ENCODE data around the gene RAB3C.

The RAB3C gene

DNA sequence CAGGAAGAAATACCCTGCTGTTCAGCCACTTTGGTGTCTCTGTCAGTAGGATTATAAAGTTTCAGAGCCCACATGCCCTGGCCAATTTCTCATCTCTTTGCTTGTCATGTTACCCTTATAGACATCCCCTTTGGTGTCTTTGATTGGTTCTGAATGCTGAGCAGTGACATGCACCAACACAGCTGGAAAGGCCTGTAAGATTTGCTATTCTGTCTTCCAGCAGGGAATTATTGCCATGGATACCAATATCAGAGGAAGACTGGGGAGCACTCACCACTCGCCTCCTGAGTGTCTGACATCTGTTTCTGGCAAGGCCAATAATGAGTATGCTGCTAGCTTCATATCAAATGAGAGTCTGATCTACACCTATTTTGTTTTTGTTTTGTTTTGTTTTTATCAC, 34.4 kb downstream of the RAB3C start (continued):
- TF ChIP-seq ZC3H10 (CRISPR knock-in tag; IDR thresholded peaks at IDR 0.05) (no peak), ARNTL (CRISPR knock-in tag; IDR thresholded peaks at IDR 0.05; ENCODE audit: borderline replicate concordance, low read depth) (no peak), PPARA (CRISPR knock-in tag; IDR thresholded peaks at IDR 0.05; ENCODE audit: borderline replicate concordance) (no peak)
- TF ChIP-seq, protein P1, sequence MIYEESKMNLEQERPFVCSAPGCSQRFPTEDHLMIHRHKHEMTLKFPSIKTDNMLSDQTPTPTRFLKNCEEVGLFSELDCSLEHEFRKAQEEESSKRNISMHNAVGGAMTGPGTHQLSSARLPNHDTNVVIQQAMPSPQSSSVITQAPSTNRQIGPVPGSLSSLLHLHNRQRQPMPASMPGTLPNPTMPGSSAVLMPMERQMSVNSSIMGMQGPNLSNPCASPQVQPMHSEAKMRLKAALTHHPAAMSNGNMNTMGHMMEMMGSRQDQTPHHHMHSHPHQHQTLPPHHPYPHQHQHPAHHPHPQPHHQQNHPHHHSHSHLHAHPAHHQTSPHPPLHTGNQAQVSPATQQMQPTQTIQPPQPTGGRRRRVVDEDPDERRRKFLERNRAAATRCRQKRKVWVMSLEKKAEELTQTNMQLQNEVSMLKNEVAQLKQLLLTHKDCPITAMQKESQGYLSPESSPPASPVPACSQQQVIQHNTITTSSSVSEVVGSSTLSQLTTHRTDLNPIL (CRISPR knock-in tag; IDR thresholded peaks at IDR 0.05; ENCODE audit: low read depth), result no peak

DNA sequence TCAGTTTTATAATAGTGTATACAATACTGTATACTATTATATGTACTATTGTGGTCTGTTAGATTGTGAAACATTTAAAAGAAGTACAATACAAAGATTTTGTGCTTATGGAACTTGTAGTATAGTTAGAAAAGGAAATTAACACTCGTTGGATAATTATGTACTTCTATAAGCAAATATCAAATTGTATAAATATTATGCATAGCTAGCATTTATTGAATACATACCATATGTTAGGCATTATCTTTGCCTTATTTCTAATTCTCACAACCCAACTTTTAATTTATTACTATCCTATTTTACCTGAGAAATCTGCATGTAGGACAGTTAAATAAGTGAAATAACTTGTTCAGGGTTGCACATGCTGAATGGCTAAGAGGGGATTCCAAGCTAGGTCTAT, 37.5 kb downstream of the RAB3C start:
- ATAC-seq, result no peak
- TF ChIP-seq ZNF70 (CRISPR knock-in tag; IDR thresholded peaks at IDR 0.05), result no peak

DNA sequence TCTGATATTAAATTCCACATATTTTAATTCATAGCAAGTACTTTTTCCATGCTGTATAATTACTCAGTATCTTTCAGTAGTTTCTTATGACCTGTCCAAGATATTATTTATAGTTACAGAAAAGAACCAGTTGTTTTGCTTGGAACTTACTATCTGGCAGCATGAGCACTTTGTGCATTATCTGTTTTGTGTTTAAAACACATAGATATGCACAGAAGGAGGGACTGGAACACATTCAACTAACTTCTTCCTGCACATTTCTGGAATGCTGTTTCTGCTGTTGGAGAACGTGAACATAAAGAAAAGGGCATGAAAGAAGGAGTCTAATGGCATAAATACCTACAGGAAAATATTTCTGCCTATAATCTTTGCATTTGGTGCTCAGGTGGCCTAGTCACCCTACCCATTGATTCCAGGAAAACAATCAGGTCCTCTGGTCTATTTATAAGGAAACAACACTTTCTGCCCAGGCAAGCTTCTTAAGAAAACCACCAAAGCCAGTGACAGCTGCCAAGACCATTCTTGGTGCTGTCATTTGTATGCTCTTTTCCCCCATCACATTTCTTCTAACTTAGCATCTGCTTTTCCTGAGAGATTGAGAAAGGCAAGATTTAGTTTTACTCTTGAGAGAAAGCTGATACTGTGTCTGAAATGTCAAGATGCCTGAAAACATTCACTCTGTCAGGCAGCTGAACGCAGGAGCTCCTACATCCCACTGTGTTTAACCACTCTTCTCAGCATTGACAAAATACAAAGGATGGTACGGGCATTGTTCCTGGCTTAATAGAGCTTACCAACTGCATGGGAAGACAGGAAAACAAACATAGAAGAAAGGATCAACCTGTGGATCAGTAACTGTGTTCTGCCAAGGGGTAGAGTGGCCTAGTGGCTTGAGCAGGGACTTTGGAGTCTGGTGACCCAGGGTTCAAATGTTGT, 40.3 kb downstream of the RAB3C start:
- no peak for ATAC-seq
- no peak for TF ChIP-seq ZC3H10 (CRISPR knock-in tag; IDR thresholded peaks at IDR 0.05)
- TF ChIP-seq ISL1 (CRISPR knock-in tag; IDR thresholded peaks at IDR 0.05), result peak; percentile 83
- TF ChIP-seq ZNF565 (CRISPR knock-in tag; conservative IDR thresholded peaks at IDR 0.05; ENCODE audit: low read depth), result no peak
- no peak for TF ChIP-seq ZNF70 (CRISPR knock-in tag; IDR thresholded peaks at IDR 0.05)
- no peak for TF ChIP-seq TCF4 (CRISPR knock-in tag; IDR thresholded peaks at IDR 0.05; ENCODE audit: borderline replicate concordance)
- TF ChIP-seq ZNF8 (CRISPR knock-in tag; IDR thresholded peaks at IDR 0.05), result no peak
- TF ChIP-seq OSR1 (CRISPR knock-in tag; IDR thresholded peaks at IDR 0.05), result no peak
- TF ChIP-seq SNAI2 (CRISPR knock-in tag; IDR thresholded peaks at IDR 0.05), result peak; percentile 51; the same call in 1 of the 2 replicates

DNA sequence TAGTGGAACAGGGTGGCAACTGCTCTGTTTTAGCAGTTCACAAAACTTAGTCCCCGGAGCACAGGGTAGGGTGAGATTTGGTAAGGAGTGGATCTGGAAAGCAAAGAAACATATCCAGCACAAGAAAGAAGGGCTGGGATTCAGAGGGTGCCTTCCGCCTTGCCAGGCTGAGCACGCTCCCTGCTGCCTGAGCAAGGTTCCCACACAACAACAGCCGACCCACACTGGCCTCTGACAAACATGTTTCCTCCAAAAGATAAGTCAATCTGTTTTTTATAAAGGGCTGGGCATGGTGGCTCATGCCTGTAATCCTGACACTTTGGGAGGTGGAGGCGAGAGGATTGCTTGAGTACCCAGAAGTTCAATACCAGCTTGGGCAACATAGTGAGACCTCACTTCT, 45.8 kb downstream of the RAB3C start:
- no peak for TF ChIP-seq ZC3H10 (CRISPR knock-in tag; IDR thresholded peaks at IDR 0.05)
- no peak for TF ChIP-seq TOX (CRISPR knock-in tag; IDR thresholded peaks at IDR 0.05; ENCODE audit: borderline replicate concordance)
- no peak for TF ChIP-seq BACH2 (CRISPR knock-in tag; IDR thresholded peaks at IDR 0.05; ENCODE audit: borderline replicate concordance)
- TF ChIP-seq PPARA (CRISPR knock-in tag; IDR thresholded peaks at IDR 0.05; ENCODE audit: borderline replicate concordance), result no peak
- no peak for ATAC-seq

DNA sequence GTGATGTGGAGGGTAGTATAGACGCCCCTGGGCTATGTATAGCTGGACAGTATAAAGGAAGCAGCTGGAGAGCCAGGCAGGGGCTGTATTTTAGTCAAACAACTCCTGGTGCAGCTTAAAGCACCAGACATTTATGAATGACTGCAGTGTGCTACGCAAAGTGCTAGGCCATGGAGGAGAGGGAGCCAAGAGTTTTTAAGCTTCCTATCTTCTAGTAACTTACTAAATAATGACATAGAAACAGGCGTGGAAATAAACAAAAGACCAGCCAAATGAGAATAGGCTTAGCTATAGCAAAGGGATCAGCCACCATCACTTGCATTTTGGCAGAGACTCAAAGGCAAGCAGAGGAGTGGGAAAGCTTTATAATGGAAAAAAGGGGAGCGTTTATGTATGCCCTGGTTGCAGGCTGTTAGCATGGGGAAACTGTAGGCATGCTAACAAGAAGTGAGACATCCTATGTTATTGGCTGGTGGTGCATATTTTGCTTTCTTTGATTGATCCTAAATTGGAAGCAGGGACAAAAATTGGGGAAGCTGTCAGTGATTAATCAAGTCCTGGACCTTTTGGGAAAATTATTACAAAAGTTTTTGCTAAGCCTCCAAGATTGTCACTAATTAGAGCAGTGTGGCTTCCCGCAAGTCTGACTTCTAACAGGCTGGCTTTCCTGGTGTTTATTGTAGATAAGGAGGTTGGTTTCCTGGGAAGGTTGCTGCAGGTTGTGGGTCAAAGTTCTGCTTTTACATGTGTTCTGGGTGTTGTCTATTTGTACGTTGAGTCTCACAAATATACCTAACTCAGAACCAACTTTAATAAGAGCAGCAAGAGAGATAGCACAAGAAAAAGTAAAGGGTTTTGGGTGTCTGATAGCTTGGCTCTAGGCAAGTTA, 46.6 kb downstream of the RAB3C start:
- no peak for ATAC-seq
- TF ChIP-seq RARB (CRISPR knock-in tag; IDR thresholded peaks at IDR 0.05), result no peak
- no peak for TF ChIP-seq BACH2 (CRISPR knock-in tag; IDR thresholded peaks at IDR 0.05; ENCODE audit: borderline replicate concordance)
- TF ChIP-seq ZFP3 (CRISPR knock-in tag; IDR thresholded peaks at IDR 0.05), result no peak
- TF ChIP-seq, protein P2, sequence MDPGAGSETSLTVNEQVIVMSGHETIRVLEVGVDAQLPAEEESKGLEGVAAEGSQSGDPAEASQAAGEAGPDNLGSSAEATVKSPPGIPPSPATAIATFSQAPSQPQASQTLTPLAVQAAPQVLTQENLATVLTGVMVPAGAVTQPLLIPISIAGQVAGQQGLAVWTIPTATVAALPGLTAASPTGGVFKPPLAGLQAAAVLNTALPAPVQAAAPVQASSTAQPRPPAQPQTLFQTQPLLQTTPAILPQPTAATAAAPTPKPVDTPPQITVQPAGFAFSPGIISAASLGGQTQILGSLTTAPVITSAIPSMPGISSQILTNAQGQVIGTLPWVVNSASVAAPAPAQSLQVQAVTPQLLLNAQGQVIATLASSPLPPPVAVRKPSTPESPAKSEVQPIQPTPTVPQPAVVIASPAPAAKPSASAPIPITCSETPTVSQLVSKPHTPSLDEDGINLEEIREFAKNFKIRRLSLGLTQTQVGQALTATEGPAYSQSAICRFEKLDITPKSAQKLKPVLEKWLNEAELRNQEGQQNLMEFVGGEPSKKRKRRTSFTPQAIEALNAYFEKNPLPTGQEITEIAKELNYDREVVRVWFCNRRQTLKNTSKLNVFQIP (CRISPR knock-in tag; IDR thresholded peaks at IDR 0.05; ENCODE audit: borderline replicate concordance, low read depth), result no peak
- no peak for TF ChIP-seq TCF4 (CRISPR knock-in tag; IDR thresholded peaks at IDR 0.05; ENCODE audit: borderline replicate concordance)
- TF ChIP-seq ZNF565 (CRISPR knock-in tag; conservative IDR thresholded peaks at IDR 0.05; ENCODE audit: low read depth), result no peak
- no peak for TF ChIP-seq ZFP30 (CRISPR knock-in tag; IDR thresholded peaks at IDR 0.05)
- TF ChIP-seq, protein P1 (CRISPR knock-in tag; IDR thresholded peaks at IDR 0.05; ENCODE audit: low read depth), result no peak
- TF ChIP-seq ZNF70 (CRISPR knock-in tag; IDR thresholded peaks at IDR 0.05), result no peak
- TF ChIP-seq TOX (CRISPR knock-in tag; IDR thresholded peaks at IDR 0.05; ENCODE audit: borderline replicate concordance), result no peak
- no peak for TF ChIP-seq ESRRG (CRISPR knock-in tag; IDR thresholded peaks at IDR 0.05)
- TF ChIP-seq, protein P3, sequence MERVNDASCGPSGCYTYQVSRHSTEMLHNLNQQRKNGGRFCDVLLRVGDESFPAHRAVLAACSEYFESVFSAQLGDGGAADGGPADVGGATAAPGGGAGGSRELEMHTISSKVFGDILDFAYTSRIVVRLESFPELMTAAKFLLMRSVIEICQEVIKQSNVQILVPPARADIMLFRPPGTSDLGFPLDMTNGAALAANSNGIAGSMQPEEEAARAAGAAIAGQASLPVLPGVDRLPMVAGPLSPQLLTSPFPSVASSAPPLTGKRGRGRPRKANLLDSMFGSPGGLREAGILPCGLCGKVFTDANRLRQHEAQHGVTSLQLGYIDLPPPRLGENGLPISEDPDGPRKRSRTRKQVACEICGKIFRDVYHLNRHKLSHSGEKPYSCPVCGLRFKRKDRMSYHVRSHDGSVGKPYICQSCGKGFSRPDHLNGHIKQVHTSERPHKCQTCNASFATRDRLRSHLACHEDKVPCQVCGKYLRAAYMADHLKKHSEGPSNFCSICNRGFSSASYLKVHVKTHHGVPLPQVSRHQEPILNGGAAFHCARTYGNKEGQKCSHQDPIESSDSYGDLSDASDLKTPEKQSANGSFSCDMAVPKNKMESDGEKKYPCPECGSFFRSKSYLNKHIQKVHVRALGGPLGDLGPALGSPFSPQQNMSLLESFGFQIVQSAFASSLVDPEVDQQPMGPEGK (CRISPR knock-in tag; IDR thresholded peaks at IDR 0.05; ENCODE audit: borderline replicate concordance), result no peak
- TF ChIP-seq ZC3H10 (CRISPR knock-in tag; IDR thresholded peaks at IDR 0.05), result no peak
- no peak for TF ChIP-seq ISL1 (CRISPR knock-in tag; IDR thresholded peaks at IDR 0.05)
- TF ChIP-seq SNAI2 (CRISPR knock-in tag; IDR thresholded peaks at IDR 0.05), result no peak
- no peak for TF ChIP-seq OSR1 (CRISPR knock-in tag; IDR thresholded peaks at IDR 0.05)
- no peak for TF ChIP-seq GLIS3 (CRISPR knock-in tag; IDR thresholded peaks at IDR 0.05)

Measured in SK-N-SH treated with all-trans-retinoic acid at 6 μM for 48 hours (cell line).